Fibroblast of the conjunctiva (primary cell): Measurements from ENCODE around the gene TNPO2.

ENCODE experiments used
- DNase-seq: peaks from one replicate; pipeline ENCODE4 v3.0.0-alpha.2; 2010; ENCODE audit warnings: low read depth

Gene TNPO2

GRCh38 chr19:12675399-12675798, 48.3 kb downstream of the TNPO2 start:
- no peak for DNase-seq

GRCh38 chr19:12672744-12673143, 51.0 kb downstream of the TNPO2 start:
- DNase-seq: no peak

GRCh38 chr19:12670159-12670928, 53.4 kb downstream of the TNPO2 start:
- DNase-seq: no peak

- peak; percentile 66 for DNase-seq
Observed at GRCh38 chr19:12669270-12670158, 54.2 kb downstream of the TNPO2 start.

- DNase-seq: peak; percentile 26
Observed at GRCh38 chr19:12668932-12669269, 54.8 kb downstream of the TNPO2 start.

- no peak for DNase-seq
Observed at GRCh38 chr19:12668346-12668745, 55.4 kb downstream of the TNPO2 start.

- no peak for DNase-seq
Observed at GRCh38 chr19:12667731-12668302, 55.9 kb downstream of the TNPO2 start.

GRCh38 chr19:12666265-12667048, 57.3 kb downstream of the TNPO2 start, which contains the start of the genes MAN2B1 and WDR83:
TSS of gene MAN2B1 (minus strand) at chr19:12666742. CDS start at chr19:12666701, 41 bp downstream.
TSS of gene WDR83 (plus strand) at chr19:12666807. CDS start at chr19:12669791, 2,984 bp downstream.
- peak; percentile 23 for DNase-seq

- no peak for DNase-seq
Observed at GRCh38 chr19:12665671-12666264, 58.0 kb downstream of the TNPO2 start.

- DNase-seq: no peak
Observed at GRCh38 chr19:12665281-12665573, 58.5 kb downstream of the TNPO2 start.

- no peak for DNase-seq
Observed at GRCh38 chr19:12664406-12665280, 59.1 kb downstream of the TNPO2 start.

GRCh38 chr19:12660980-12661379, 62.8 kb downstream of the TNPO2 start:
- DNase-seq: no peak

GRCh38 chr19:12657966-12658365, 65.8 kb downstream of the TNPO2 start:
- no peak for DNase-seq

GRCh38 chr19:12656899-12657571, 66.7 kb downstream of the TNPO2 start:
- no peak for DNase-seq

GRCh38 chr19:12655546-12655945, 68.2 kb downstream of the TNPO2 start:
- no peak for DNase-seq

GRCh38 chr19:12652219-12652618, 71.5 kb downstream of the TNPO2 start:
- no peak for DNase-seq

GRCh38 chr19:12649941-12650340, 73.8 kb downstream of the TNPO2 start:
- no peak for DNase-seq
